Superior temporal gyrus (tissue), 1 donor: ENCODE data around the gene CFAP97D2.
"Not testable (repeated sequence)": the region's sequence is repeated elsewhere in the genome, so short reads cannot be mapped to it uniquely, and the experiment has no call there.

ENCODE experiments used
- DNase-seq: peaks from one replicate; pipeline ENCODE4 v3.0.0-alpha.2; 2016; ENCODE audit errors: extremely low spot score

The CFAP97D2 gene

DNA sequence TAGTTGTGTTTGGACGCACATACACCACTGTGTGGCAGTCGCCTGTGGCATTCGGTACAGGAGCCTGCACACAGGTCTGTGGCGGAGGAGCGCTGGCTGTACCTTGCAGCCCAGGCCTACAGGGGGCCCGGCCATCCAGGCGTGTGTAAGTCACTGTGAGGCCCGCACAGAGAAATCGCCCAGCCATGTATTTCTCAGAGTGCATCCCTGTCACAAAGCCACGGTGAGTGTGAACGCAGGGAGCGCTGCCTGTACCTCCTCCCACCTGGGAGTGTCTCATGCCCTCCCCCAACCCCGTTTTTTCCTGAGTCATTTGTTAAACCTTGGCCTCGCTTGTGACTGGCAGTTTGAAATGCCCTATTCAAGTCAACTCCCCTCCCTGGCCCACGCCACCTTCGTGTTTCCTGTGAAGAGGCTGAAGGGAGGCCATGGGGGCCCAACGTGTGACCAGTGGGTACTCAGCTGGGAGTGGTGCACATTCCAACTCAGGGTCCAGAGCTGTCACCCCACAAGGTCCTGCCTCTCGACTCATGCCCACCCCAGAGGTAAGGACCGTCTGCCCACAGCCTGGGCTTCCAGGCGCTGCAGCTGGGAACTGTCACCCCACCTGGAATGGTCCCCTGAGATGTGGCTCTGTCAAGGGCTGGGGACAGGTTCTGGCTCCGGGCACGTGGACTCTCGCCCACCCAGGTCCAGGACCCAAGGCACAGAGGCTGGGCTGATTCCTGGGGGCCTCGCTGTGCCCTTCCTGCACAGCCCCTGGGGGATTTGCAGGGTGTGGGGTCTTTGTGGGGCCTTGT lies 35.1 kb upstream of the CFAP97D2 start:
- peak; percentile 1 for DNase-seq

DNA sequence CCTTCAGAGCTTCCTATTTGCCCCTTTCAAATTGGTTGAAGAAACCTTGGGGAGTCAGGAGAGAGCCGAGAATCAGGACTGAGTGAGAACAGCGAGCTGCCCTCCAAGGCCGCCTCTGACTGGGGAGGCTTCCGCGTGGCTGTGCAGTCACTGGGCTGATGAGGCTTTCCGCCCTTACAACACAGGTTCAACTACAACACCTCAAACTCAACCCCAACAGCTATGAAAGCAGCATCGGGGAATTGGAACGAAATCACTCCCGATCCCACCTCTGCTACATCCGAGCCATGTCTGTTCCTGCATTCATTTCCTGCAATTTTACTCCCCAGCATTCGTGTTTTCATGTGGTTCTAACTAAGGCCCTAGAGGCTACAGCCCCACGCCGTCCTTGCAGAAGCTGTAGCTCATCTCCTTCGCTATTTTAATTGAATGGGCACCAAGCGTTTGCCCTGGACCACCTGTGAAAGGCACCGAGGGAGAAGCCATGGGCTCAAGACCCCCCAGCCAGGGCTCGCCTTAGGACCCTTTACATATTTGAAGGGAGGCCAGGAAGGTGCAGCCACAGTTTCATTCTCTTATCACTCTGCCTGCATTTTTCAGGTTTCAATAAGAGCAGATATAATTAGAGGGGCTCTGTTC lies 34.3 kb upstream of the CFAP97D2 start:
- no peak for DNase-seq

DNA sequence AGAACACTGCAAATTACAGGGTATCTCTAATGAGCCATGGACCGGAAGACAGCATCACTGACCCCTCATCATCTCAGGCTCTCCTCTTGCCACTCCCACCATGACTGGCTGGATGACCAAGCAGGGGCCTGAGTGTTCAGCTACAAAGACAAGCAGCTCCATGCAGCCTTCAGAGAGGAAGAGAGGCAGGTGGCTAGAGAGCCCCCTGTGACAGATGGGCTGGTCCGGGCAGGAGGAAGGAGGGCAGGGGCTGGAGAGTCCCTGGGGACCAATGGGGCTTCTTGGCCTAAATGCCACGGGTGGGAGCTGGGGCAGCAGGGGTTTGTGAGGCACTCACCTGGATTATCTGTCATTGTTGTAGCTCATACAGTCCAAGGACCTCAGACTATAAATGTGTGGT lies 33.8 kb upstream of the CFAP97D2 start:
- DNase-seq = no peak

DNA sequence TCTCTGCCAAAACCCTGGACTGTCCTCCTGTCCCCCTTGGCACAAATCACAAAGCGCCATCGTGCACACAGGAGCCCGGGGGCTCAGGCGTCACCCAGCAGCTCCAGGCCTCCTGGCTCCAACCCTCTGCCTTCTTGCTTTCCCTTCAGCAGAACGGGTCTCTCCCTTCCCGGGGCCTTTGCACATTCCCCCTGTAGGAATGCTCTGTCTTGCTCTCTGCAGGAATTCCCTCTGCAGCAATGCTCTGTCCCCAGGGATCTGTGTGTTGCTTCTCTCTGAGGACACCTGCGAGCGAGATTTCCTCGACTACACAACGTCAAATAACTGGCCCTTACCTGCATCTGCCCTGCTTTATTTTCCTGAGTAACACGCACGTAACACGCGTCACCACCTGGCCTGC lies 33.3 kb upstream of the CFAP97D2 start:
- DNase-seq = no peak

DNA sequence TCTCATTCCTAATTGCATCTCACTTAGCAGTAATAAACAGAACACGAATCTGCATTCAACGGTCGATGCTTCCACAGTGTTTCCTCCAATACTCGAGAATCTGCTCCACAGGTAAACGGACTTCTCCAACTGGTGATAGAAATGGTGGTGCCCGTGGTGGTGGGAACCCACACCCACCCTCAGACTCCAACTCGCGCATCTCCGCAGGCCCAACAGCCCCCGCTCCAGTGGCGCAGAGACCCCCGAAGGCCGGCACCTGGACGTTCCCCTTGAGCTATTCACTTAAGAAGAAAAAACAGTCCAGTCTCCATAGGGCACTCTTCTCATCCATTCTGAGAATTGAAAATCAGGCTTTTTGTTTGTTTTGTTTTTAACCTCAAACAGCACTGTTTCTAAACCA lies 32.9 kb upstream of the CFAP97D2 start:
- DNase-seq = no peak

DNA sequence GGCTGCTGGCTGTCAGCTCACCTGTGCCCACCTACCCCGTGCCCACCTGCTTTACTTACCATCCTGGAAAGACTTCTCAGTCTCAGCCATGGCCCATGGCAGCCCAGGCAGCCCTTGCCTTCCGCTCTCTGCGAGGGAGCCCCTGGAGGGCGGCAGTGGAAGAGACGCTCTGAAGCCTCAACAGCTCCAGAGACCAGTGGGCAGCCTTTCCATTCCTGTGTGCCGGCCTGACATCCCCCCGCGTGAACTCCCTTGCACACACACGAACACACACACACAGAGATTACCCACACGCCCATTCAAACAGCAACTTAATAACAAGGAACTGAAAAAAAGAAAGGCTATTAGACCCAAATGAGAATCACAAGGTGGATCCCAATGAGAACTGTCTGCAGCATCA lies 32.4 kb upstream of the CFAP97D2 start:
- DNase-seq = no peak

DNA sequence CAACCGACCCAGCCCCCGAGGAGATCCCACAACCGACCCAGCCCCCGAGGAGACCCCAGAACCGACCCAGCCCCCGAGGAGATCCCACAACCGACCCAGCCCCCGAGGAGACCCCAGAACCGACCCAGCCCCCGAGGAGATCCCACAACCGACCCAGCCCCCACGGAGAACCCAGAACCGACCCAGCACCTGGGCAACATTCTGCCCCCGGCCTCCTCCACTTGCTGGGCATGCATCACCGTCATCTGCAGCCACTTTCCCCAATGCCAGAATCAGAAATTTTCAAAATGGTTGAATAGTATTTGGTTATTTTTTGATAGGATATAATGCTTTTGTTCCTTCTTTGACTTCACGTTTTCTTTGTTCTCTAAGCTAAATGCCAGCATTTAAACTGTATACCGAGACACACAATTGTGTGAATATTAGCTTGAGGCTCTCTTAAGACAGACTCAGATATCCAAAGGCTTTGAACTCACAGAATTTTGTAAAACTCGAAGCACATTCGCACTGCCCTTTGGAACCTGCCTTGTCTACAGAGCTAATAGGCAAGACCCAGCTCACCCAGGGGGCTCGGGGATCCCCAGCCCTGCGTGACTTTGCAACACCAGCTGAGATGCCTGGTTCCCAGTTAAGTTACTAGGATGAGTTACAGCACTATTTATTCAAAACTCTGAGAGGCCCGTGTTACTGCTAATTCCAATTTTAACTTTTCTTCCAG lies 31.1 kb upstream of the CFAP97D2 start:
- no peak for DNase-seq

DNA sequence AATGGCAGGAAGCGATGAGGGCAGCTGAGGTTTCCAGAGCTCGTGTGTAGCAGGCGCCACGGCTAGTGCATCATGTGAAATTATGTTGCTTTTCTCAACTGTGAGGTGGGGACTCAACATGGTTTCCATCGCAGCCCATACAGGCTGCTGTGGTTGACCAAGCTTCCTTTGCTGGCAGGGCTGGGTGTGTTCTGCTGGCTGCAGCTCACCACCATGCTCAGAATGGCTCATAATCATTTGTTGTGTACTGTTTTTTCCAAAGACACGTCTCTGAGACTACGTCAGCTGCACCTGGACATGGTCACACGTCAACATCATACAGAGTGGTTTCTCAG lies 30.6 kb upstream of the CFAP97D2 start:
- DNase-seq = no peak

DNA sequence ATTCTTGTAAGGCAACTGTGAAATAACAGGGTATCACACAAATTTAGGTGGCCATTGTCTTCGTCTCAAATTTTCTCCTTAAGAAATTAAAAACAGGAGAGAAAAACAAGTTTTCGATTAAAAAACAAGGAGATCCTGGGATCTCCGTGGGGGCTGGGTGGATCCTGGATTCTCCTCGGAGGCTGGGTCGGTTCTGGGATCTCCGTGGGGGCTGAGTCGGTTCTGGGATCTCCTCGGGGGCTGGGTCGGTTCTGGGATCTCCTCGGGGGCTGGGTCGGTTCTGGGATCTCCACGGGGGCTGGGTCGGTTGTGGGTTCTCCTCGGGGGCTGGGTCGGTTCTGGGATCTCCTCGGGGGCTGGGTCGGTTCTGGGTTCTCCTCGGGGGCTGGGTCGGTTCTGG lies 30.2 kb upstream of the CFAP97D2 start:
- DNase-seq = not testable (repeated sequence)

DNA sequence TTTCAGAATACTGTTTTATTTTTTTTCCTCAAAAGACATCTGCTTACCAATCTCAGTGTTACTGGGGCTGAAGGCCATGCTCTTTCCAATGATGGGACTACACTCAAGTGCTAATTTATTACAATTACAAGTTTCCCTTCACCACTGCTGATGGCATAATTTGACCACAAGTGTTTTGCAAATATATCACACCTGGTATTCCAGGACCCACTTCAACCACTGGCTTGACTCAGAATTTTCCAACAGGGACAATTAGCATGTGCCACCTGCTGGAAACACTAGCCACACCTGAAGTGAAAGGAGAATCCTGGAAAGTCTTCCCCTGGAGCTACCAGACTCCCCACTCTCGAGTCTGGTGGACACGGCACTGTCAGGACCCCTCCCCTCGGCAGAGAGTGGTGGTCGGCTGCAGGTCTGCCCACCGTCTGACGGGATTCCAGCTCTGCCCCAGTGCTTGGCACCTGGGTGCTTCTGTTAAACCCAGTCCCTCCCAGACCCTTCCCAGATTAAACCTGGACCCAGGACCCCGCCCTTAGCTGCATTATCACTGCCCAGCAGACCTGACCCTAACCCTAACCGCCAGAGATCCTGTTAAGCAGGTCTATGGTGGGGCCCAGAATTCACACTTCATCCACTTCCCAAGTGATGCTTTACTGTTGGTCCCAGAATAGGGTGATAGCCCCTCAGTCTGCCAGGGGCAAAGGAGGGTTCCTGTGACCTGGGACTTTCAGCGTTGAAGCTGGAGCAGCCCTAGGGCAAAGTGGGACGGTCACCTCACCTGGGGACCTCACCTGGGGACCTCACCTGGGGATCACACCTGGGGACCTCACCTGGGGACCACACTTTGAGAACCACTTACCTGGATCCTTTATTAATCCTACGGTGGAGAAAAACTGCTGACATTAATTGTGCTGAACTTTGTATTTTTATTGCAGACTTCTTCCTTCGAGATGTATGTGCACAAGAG lies 29.0 kb upstream of the CFAP97D2 start:
- DNase-seq = no peak

DNA sequence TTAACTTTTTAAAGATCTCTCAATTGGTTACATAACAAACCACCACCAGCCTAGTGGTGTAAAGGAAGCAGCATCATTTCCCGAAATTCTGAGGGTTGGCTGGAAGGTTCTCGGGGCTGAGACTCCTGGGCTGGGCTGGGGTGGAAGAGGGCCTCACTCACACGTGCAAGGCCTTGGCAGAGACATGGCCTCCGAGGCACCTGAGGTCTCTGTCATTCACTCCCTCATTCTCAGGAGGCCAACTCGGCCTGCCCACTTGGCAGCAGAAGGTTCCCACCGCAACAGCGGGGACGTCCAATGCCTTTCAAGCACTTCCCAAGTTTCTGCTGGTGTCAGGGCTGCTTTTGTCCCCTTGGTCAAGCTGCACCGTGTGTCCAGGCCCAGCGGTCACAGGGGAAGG lies 28.0 kb upstream of the CFAP97D2 start:
- DNase-seq = no peak

DNA sequence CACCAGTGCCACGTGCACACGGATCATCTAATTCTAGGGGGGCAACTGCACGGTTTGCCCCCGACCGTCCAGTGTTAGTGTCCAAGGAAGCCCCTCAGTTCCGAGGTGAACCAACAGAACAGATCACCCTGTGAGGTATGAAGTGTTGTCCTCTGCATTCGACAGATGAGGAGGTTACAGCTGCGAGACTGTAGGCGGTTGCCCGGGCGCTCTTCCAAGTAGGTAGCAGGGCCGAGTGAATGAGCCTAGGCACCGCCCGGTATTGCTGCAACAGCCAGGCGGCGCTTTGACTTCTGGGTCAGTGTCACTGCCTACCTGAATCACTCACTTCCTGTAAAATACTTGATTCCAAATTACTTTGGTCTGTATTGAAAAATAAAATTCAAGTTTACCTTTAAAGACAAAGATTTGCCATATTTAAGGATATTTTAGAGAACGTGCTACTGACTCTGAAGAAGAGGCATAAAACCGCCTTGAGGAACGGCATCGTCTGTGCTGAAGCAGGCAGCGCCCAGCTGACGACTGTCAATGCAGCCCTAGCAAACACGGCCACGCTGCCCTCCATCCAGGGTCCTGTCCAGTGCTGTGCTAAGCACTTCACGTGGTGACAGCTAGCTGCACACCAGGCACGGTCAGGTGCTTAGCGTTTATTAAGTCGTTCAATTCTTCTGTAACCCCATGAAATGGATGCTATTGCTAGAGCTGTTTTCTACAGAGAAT lies 27.3 kb upstream of the CFAP97D2 start:
- no peak for DNase-seq

DNA sequence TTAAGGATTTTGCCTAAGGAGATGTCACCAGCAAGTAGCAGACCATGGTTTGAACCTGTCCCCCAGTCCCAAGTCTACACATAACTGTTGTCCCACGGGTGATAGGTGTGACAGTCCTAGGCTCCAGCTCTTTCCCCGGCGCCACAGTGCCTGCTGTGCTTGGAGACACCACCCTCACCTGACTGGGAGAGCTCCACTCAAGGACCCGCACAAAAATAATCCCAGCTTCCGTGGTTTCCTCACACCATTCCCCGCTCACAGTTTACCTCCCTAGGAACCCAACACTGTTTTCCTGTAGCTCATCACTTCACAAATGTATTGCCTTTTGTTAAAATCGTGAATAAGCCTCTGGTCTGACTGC lies 26.8 kb upstream of the CFAP97D2 start:
- DNase-seq = no peak

DNA sequence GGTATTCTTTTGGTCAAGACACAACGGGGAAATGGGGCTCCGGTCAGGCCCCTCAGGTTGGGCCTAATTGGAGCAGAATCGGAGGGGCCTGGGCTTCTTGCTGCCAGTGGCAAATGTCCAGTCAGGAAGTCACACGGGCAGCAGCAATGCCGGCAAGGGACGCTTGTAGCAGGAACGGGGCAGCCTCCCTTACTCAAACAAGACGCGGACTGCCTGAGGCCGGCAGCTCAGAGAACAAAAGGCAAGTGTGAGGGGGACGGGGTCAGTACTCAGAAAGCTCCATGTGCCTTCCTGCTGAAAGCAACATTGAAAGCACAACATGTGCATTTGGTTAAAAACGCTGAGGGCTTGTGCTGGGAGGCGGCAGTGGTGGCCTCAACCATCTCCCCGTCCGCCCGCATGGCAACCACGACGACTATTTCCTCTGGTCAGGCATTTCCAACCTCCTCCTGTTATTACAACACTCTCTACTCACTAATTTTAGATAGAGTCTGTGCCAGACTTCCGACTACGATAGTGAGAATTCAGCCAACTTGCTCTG lies 26.2 kb upstream of the CFAP97D2 start:
- DNase-seq = no peak

DNA sequence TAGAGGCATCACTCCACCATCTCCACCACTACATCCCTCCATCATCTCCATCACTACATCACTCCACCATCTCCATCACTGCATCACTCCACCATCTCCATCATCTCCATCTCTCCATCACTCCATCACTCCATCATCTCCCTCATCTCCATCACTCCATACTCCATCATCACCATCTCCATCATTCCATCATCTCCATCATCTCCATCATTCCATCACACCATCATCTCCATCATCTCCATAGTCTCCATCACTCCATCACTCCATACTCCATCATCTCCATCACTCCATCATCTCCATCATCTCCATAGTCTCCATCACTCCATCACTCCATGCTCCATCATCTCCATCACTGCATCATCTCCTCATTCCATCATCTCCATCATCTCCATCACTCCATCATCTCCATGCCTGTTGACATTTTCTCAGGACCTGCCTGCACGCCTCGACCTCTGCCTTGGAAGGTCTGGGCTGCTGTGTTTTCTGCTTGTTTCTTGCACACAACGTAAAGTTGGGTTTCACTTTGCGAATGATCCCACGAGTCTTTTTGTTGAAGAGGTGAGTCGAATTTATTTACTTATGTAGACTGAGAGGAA lies 25.5 kb upstream of the CFAP97D2 start:
- no peak for DNase-seq

DNA sequence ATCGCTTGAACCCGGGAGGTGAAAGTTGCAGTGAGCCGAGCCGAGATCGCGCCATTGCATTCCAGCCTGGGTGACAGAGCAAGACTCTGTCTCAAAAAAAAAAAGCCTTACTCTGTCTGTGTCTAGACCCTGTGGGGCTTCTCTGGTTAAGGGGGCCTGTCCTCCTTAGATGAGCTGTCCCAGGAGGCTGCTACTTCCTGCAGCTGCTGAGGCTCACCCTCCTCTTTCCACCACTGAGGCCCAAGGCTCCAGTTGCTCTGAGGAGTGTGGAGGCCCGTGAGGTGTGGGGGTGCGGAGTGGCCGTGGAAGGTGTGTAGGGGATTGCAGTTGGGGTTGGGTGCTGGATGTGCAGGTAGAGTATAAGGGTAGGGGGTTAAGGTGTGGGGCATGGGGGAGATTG lies 24.6 kb upstream of the CFAP97D2 start:
- no peak for DNase-seq

DNA sequence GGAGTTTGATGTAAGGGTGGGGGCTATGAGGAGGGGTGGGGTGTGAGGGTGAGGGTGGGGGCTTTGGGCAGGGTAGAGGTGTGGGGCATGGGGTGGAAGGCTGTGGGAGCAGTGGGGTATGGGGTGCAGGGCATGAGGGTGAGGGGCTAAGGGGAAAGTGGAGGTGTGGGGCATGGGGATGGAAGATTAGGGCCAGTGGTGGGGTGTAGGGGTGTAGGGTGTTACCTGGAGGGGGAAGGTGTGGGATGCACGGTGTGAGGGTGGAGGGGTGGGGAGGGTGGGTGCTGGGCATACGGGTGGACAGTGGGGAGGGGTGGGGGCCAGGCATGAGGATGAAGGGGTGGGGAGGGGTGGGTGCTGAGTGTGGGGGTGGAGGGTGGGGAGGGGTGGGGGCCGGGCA lies 23.7 kb upstream of the CFAP97D2 start:
- no peak for DNase-seq

DNA sequence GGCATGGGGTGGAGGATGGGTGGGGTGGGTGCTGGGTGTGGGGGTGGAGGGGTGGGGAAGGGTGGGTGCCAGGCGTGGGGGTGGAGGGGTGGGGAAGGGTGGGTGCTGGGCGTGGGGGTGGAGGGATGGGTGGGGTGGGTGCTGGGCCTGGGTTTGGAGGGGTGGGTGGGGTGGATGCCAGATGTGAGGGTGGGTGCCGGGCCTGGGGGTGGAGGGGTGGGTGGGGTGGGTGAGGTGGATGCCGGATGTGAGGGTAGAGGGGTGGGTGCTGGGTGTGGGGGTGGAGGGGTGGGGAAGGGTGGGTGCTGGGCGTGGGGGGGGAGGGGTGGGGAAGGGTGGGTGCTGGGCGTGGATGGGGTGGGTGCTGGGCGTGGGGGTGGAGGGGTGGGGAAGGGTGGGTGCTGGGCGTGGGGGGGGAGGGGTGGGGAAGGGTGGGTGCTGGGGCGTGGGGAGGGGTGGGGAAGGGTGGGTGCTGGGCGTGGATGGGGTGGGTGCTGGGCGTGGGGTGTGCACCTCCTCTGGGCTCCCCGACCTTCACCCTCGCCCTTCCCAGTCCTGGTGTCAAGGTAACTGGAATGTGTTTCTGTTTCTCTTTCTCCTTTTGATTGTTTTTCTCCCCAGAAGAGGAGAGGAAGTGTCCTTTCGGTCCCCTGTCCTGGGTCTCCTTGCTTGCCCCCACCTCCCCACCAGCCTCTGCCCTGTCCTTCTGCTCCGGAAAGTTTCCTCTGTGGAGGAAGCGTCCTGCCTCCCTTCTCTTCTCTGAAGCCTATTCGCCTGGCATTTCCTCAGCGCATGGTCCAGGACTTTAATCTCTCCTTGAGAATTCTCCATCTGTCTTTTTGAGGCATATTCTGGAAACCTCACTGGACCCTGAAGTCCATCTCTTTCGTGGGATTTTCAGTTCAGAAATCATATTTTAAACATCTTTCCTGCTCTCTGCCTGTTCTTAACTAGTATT lies 22.9 kb upstream of the CFAP97D2 start:
- no peak for DNase-seq

DNA sequence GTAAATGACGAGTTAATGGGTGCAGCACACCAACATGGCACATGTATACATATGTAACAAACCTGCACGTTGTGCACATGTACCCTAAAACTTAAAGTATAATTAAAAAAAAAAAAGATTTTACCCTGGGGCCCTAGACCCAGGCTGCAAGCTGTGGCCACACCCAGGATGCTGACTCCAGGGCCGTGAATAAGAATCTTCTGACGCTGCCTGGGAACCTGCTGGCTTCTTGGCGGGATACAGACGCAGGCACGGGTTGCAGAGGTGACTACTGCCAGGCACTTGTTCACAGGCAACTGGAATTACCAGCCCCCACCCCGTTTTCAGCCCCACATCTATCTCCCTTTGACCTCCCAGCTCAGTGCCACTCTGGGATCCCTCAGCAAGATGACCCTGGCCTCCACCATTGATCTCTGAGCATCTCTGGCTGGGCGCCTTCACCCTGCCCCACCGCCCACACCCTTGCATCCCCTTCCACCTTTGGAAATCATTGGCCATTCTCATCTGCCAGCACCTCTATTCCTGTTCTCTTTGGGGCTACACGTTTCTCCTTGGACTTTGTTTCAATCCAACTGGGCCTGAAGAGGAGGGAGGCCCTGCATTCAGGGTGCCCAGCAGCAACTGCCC lies 21.1 kb upstream of the CFAP97D2 start:
- no peak for DNase-seq
